HepG2 (cell line): Measurements from ENCODE around the gene DLG2. TPM values are rescaled to one million over a fixed set of nuclear protein-coding genes. Genes with fewer than 3 reads are reported as not detected.

Source experiments
- AHDC1 ChIP-seq: sonication (generic); formaldehyde crosslinking; IDR thresholded peaks from 2 replicates; pipeline ENCODE4 v1.5.1; 2020; ENCODE audit warnings: mild to moderate bottlenecking, missing genetic modification reagents, borderline replicate concordance
- ATF5 ChIP-seq: sonication (generic); formaldehyde crosslinking; IDR thresholded peaks from 2 replicates; pipeline ENCODE4 v1.4.0; 2020; ENCODE audit warnings: mild to moderate bottlenecking, low read depth, missing genetic modification reagents
- DZIP1 ChIP-seq: sonication (generic); formaldehyde crosslinking; IDR thresholded peaks from 2 replicates; pipeline ENCODE4 v1.5.0; 2020; ENCODE audit warnings: mild to moderate bottlenecking, missing genetic modification reagents
- HNRNPH1 ChIP-seq: fragments of 200-400 bp; formaldehyde crosslinking; optimal IDR thresholded peaks from 2 replicates; pipeline ENCODE3; 2017; ENCODE audit warnings: mild to moderate bottlenecking, low read depth, low read length
- MYNN ChIP-seq: sonication (generic); formaldehyde crosslinking; IDR thresholded peaks from 2 replicates; pipeline ENCODE4 v1.4.0; 2020; ENCODE audit warnings: mild to moderate bottlenecking, low read depth, missing genetic modification reagents
- SNRNP70 ChIP-seq: fragments of 200-400 bp; formaldehyde crosslinking; IDR thresholded peaks from 2 replicates; pipeline ENCODE4 v1.6.1; 2017; ENCODE audit warnings: mild to moderate bottlenecking, low read depth, low read length, moderate library complexity
- TCF7L2 ChIP-seq: IDR thresholded peaks from 2 replicates; pipeline ENCODE4 v1.6.1; 2011; ENCODE audit warnings: mild to moderate bottlenecking, low read depth, low read length, moderate library complexity
- TEAD3 ChIP-seq: optimal IDR thresholded peaks from 2 replicates; pipeline ENCODE3; 2016; ENCODE audit warnings: borderline replicate concordance
- ZBTB46 ChIP-seq: sonication (generic); formaldehyde crosslinking; IDR thresholded peaks from 2 replicates; pipeline ENCODE4 v1.4.0; 2020; ENCODE audit warnings: mild to moderate bottlenecking, missing genetic modification reagents, borderline replicate concordance
- ZIK1 ChIP-seq: sonication (generic); formaldehyde crosslinking; IDR thresholded peaks from 2 replicates; pipeline ENCODE4 v1.5.0; 2020; ENCODE audit warnings: mild to moderate bottlenecking, low read depth, missing genetic modification reagents, borderline replicate concordance
- ZNF138 ChIP-seq: sonication (generic); formaldehyde crosslinking; IDR thresholded peaks from 2 replicates; pipeline ENCODE4 v1.5.0; 2020; ENCODE audit warnings: mild to moderate bottlenecking, low read depth, missing genetic modification reagents
- ZNF547 ChIP-seq: sonication (generic); formaldehyde crosslinking; IDR thresholded peaks from 2 replicates; pipeline ENCODE4 v1.5.1; 2020; ENCODE audit warnings: mild to moderate bottlenecking, missing genetic modification reagents
- ZNF660 ChIP-seq: sonication (generic); formaldehyde crosslinking; IDR thresholded peaks from 2 replicates; pipeline ENCODE4 v1.5.1; 2020; ENCODE audit warnings: mild to moderate bottlenecking, low read depth, missing genetic modification reagents, borderline replicate concordance
- polyA plus RNA-seq, 8 experiments: library from polyadenylated mRNA; depleted of rRNA in 3 of 8; stranded (reverse) in 7 of 8; unstranded in 1 of 8; fragments of >200 nt; fragmentation: Illumina TruSeq in 4 of 8; extraction: Trizol in 4 of 8; gene quantifications; 2 replicates each; pipeline versions ENCODE4 v1.2.1 to v1.2.3, GENCODE V29; 2011 to 2016; ENCODE audit warnings: low read depth in 4 of 8, missing spikeins in 1 of 8, mixed read lengths in 1 of 8; ENCODE audit not compliant: insufficient read depth in 1 of 8
- total RNA-seq, 5 experiments: library from RNA; depleted of rRNA; stranded (reverse); fragments of >200 nt; fragmentation: Illumina TruSeq; extraction: Trizol; gene quantifications; 2 replicates each; pipeline ENCODE4 v1.2.3, GENCODE V29; 2016; ENCODE audit warnings: low read depth in 1 of 5
- TF ChIP-seq, protein P1 (sequence below): sonication (generic); formaldehyde crosslinking; IDR thresholded peaks from 2 replicates; pipeline ENCODE4 v1.4.0; 2020; ENCODE audit warnings: mild to moderate bottlenecking, missing genetic modification reagents

Gene DLG2
- total and polyA plus RNA-seq, 2 of the 13 experiments (the other 11 are each of a cell fraction or from before 2014, with no cell fraction given) = 0.46 to 1.0 TPM

DNA sequence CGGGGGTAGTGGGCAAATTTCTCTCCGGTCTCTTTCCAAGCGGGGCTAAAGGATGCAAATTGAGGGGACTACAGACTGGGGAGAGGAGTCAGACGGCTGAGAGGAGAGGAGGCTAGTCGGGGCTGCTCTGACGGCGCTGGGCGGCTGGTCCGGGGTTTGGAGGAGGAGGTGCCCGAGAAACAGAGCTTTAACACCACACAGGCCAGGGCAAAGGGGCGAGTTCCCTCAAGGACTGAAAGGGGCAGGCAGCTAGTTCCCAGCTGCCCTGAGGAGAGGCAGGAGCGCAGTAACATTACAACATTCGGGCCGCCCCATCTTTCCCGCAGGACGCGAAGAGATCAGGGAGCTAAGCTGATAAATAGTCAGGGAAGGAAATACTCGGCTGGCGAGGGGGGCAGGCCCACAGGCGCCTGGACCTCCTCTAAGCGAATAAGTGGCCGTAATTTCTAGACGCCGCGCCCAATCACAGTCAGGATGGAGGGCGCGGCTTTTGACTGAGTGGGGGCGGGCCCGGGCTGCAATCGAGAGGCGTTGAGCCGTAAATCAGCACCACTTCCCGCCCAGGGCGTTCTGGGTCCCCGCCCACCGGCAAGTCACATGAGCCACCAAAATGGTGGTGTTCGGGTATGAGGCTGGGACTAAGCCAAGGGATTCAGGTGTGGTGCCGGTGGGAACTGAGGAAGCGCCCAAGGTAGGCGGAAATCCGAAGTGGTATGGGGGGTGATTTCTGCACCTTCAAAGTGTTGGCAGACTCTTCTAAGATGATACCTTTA lies 1.0 kb upstream of the DLG2 start, which contains the start of gene TMEM126B (continued):
- TF ChIP-seq, protein P1, sequence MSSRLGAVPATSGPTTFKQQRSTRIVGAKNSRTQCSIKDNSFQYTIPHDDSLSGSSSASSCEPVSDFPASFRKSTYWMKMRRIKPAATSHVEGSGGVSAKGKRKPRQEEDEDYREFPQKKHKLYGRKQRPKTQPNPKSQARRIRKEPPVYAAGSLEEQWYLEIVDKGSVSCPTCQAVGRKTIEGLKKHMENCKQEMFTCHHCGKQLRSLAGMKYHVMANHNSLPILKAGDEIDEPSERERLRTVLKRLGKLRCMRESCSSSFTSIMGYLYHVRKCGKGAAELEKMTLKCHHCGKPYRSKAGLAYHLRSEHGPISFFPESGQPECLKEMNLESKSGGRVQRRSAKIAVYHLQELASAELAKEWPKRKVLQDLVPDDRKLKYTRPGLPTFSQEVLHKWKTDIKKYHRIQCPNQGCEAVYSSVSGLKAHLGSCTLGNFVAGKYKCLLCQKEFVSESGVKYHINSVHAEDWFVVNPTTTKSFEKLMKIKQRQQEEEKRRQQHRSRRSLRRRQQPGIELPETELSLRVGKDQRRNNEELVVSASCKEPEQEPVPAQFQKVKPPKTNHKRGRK (CRISPR knock-in tag) = no peak
- TF ChIP-seq ZNF138 (no peak), ZNF547 (CRISPR knock-in tag) (no peak), ZNF660 (CRISPR knock-in tag) (no peak), ATF5 (CRISPR knock-in tag) (no peak), HNRNPH1 (no peak), SNRNP70 (no peak), DZIP1 (CRISPR knock-in tag) (no peak), AHDC1 (CRISPR knock-in tag) (peak; percentile 29; the same call in 1 of the 2 replicates), TEAD3 (CRISPR knock-in tag) (no peak), MYNN (CRISPR knock-in tag) (no peak), ZIK1 (CRISPR knock-in tag) (peak; percentile 83; the same call in 1 of the 2 replicates), ZBTB46 (CRISPR knock-in tag) (no peak), TCF7L2 (no peak)
